ENCODE measurements around the gene UBP1. TPM values are rescaled to one million over a fixed set of nuclear protein-coding genes. Genes with fewer than 3 reads are reported as not detected.

UBP1 gene
- total RNA-seq, 1 donor, result 48.3 TPM

Small RNA genes lying within 50 kb of the gene (small RNA-seq; reads per million reads assigned to genes)
- not detected for gene RNU7-110P

Other genes with a start within 250 kb of the UBP1 start
- 1.8 and 2.9 TPM in 2 replicates for gene SUSD5, start 221.6 kb downstream of the UBP1 start, total RNA-seq (ENCODE audit: low replicate concordance)
- 5.1 and 9.7 TPM in 2 replicates for gene FBXL2, start 163.0 kb downstream of the UBP1 start, total RNA-seq (ENCODE audit: low replicate concordance)